IMR-90 (cell line): ENCODE results near the gene MGST1. TPM values are rescaled to one million over a fixed set of nuclear protein-coding genes. Genes with fewer than 3 reads are reported as not detected.

Experiments used
- ATAC-seq: fragments of 200-7000 bp; cut with Tn5 transposase; 2 replicates; pipeline ENCODE4 v1.9.1; 2020; ENCODE audit warnings: low read depth, mild to moderate bottlenecking, moderate library complexity
- BruUV-seq: library from RNA; stranded (reverse); fragments of 400-500 nt; replicated peaks from 2 replicates; lab custom pipeline; 2021; lab: Mats Ljungman, UMichigan
- CTCF ChIA-PET: fragments of 300-600 bp; formaldehyde crosslinking; extraction: SDS; loops from one replicate; lab custom pipeline; 2021; ENCODE audit warnings: antibody characterized with exemption; lab: Yijun Ruan, JAX
- POLR2A ChIA-PET: fragments of 300-600 bp; sonication (Branson Sonifier 250); formaldehyde crosslinking; loops from one replicate; lab custom pipeline; 2022; ENCODE audit warnings: antibody characterized with exemption; ENCODE audit not compliant: unreplicated experiment; lab: Charles Lee
- DNase-seq: peaks from one replicate; pipeline ENCODE4 v3.0.0; 2013
- H2AFZ ChIP-seq: replicated peaks from 2 replicates; pipeline ENCODE3; 2013; ENCODE audit warnings: low read length, mild to moderate bottlenecking; ENCODE audit not compliant: poor library complexity
- H2AK5ac ChIP-seq: 2 replicates; pipeline ENCODE4 v1.6.1; 2013; ENCODE audit warnings: low read depth, low read length, inconsistent platforms
- H2AK9ac ChIP-seq: replicated peaks from 2 replicates; pipeline ENCODE3; 2013; ENCODE audit warnings: mild to moderate bottlenecking, low read depth, low read length, moderate library complexity; ENCODE audit not compliant: poor library complexity
- H2BK120ac ChIP-seq: 2 replicates; pipeline ENCODE4 v1.6.1; 2013; ENCODE audit warnings: low read depth, low read length, inconsistent platforms
- H2BK15ac ChIP-seq: 3 replicates; pipeline ENCODE4 v1.6.1; 2013; ENCODE audit warnings: low read depth, low read length, inconsistent platforms
- H2BK20ac ChIP-seq: 2 replicates; pipeline ENCODE4 v1.6.1; 2013; ENCODE audit warnings: low read depth, mild to moderate bottlenecking, inconsistent platforms, low read length, moderate library complexity
- H2BK5ac ChIP-seq: 2 replicates; pipeline ENCODE4 v1.6.1; 2013; ENCODE audit warnings: mild to moderate bottlenecking, low read depth, low read length, inconsistent platforms; ENCODE audit not compliant: poor library complexity, severe bottlenecking
- H3K14ac ChIP-seq: replicated peaks from 2 replicates; pipeline ENCODE4 v1.6.1; 2013; ENCODE audit warnings: low read depth, low read length, inconsistent platforms
- H3K18ac ChIP-seq: 2 replicates; pipeline ENCODE4 v1.6.1; 2013; ENCODE audit warnings: low read depth, low read length, control low read depth
- H3K23ac ChIP-seq: 2 replicates; pipeline ENCODE4 v1.6.1; 2013; ENCODE audit warnings: low read depth, low read length, inconsistent platforms
- H3K27ac ChIP-seq: 2 replicates; pipeline ENCODE4 v1.5.1; 2013; ENCODE audit warnings: mild to moderate bottlenecking, control low read depth, low read length; ENCODE audit not compliant: insufficient read depth
- H3K27me3 ChIP-seq: 2 replicates; pipeline ENCODE4 v1.6.1; 2013; ENCODE audit warnings: low read length; ENCODE audit not compliant: control insufficient read depth, insufficient read depth
- H3K36me3 ChIP-seq: 2 replicates; pipeline ENCODE4 v1.6.1; 2013; ENCODE audit warnings: low read length, mixed read lengths; ENCODE audit not compliant: control insufficient read depth, insufficient read depth
- H3K4ac ChIP-seq: 2 replicates; pipeline ENCODE4 v1.6.1; 2013; ENCODE audit warnings: low read depth, low read length, inconsistent platforms
- H3K4me1 ChIP-seq: 2 replicates; pipeline ENCODE4 v1.6.1; 2013; ENCODE audit warnings: low read length, mixed read lengths; ENCODE audit not compliant: control insufficient read depth, insufficient read depth
- H3K4me2 ChIP-seq: 2 replicates; pipeline ENCODE4 v1.6.1; 2013; ENCODE audit warnings: low read depth, mild to moderate bottlenecking, control low read depth, low read length, moderate library complexity
- H3K4me3 ChIP-seq: 2 replicates; pipeline ENCODE4 v1.5.1; 2013; ENCODE audit warnings: low read depth, mild to moderate bottlenecking, control low read depth, low read length, moderate library complexity; ENCODE audit not compliant: insufficient read depth
- H3K56ac ChIP-seq: 2 replicates; pipeline ENCODE4 v1.6.1; 2013; ENCODE audit warnings: low read length, inconsistent platforms; ENCODE audit not compliant: insufficient read depth; ENCODE audit errors: extremely low read depth
- H3K79me1 ChIP-seq, 2 experiments: 2 replicates each; pipeline ENCODE4 v1.6.1; 2013; ENCODE audit warnings: low read length in 2 of 2, inconsistent platforms in 1 of 2, low read depth in 1 of 2
- H3K9ac ChIP-seq: 2 replicates; pipeline ENCODE4 v1.6.1; 2013; ENCODE audit warnings: low read depth, low read length, control low read depth
- H3K9me1 ChIP-seq: 2 replicates; pipeline ENCODE4 v1.6.1; 2013; ENCODE audit warnings: low read length, inconsistent platforms; ENCODE audit not compliant: insufficient read depth
- H3K9me3 ChIP-seq: 2 replicates; pipeline ENCODE4 v1.6.1; 2013; ENCODE audit warnings: low read length; ENCODE audit not compliant: control insufficient read depth, insufficient read depth
- H4K20me1 ChIP-seq: 2 replicates; pipeline ENCODE4 v1.6.1; 2013; ENCODE audit warnings: low read length, inconsistent platforms; ENCODE audit not compliant: insufficient read depth
- H4K5ac ChIP-seq: 2 replicates; pipeline ENCODE4 v1.6.1; 2013; ENCODE audit warnings: mild to moderate bottlenecking, low read depth, low read length, control low read depth
- H4K8ac ChIP-seq, 2 experiments: 2 replicates each; pipeline ENCODE4 v1.6.1; 2013; ENCODE audit warnings: low read depth in 2 of 2, low read length in 2 of 2, control low read depth in 1 of 2, inconsistent platforms in 1 of 2
- H4K91ac ChIP-seq: 2 replicates; pipeline ENCODE4 v1.6.1; 2013; ENCODE audit warnings: low read depth, low read length, inconsistent platforms; ENCODE audit not compliant: insufficient read depth
- BHLHE40 ChIP-seq: fragments of 150-350 bp; IDR thresholded peaks from 2 replicates; pipeline ENCODE4 v1.6.1; 2016; ENCODE audit warnings: mild to moderate bottlenecking, low read depth, low read length
- CEBPB ChIP-seq: IDR thresholded peaks from 2 replicates; pipeline ENCODE4 v1.6.1; 2012; ENCODE audit warnings: low read depth, low read length, improper control_type of control experiment
- FOS ChIP-seq: fragments of 150-350 bp; IDR thresholded peaks from 2 replicates; pipeline ENCODE4 v1.6.1; 2016; ENCODE audit warnings: low read depth, low read length
- MAFK ChIP-seq: IDR thresholded peaks from 2 replicates; pipeline ENCODE4 v1.6.1; 2012; ENCODE audit warnings: low read depth, low read length, improper control_type of control experiment
- MXI1 ChIP-seq: IDR thresholded peaks from 2 replicates; pipeline ENCODE4 v1.6.1; 2012; ENCODE audit warnings: low read depth, mild to moderate bottlenecking, low read length, moderate library complexity, borderline replicate concordance
- NFE2L2 ChIP-seq: fragments of 150-350 bp; IDR thresholded peaks from 2 replicates; pipeline ENCODE4 v1.6.1; 2016; ENCODE audit warnings: low read depth, mild to moderate bottlenecking, low read length
- POLR2A ChIP-seq: IDR thresholded peaks from 2 replicates; pipeline ENCODE4 v1.6.1; 2012; ENCODE audit warnings: mild to moderate bottlenecking, low read depth, low read length
- RCOR1 ChIP-seq: IDR thresholded peaks from 2 replicates; pipeline ENCODE4 v1.6.1; 2012; ENCODE audit warnings: mild to moderate bottlenecking, low read length, improper control_type of control experiment; ENCODE audit not compliant: insufficient replicate concordance
- RFX5 ChIP-seq: IDR thresholded peaks from 2 replicates; pipeline ENCODE4 v1.8.0; 2012; ENCODE audit warnings: low read depth, mild to moderate bottlenecking, low read length, moderate library complexity
- WGBS, 2 experiments: methylation state at CpG; one replicate each; pipeline versions ENCODE4 v1.1.5 to v1.1.7; 2013; ENCODE audit warnings: missing lambda C conversion rate in 2 of 2; ENCODE audit not compliant: insufficient read length in 1 of 2; ENCODE audit errors: extremely low coverage in 2 of 2; 5-methylcytosine and 5-hydroxymethylcytosine counted together
- dilution Hi-C: fragments of 300-500 bp; cut with HindIII; formaldehyde crosslinking; loops from one replicate; pipeline ENCODE4 v1.14.3; 2018; ENCODE audit warnings: low sequenced_read_pairs; ENCODE audit not compliant: unreplicated experiment
- in situ Hi-C: fragments of 300-500 bp; cut with MboI; formaldehyde crosslinking; loops from 3 replicates; pipeline ENCODE4 v1.14.3; 2019; ENCODE audit warnings: low sequenced_read_pairs, inconsistent platforms, mixed read lengths
- intact Hi-C: fragments of 100-400 bp; cut with micrococcal nuclease; formaldehyde crosslinking; loops from 2 replicates; pipeline ENCODE4 v1.10.0; 2022
- polyA plus RNA-seq, 3 experiments: library from polyadenylated mRNA; depleted of rRNA; stranded (reverse); fragments of >200 nt; gene quantifications; 2 replicates each; pipeline ENCODE4 v1.2.3, GENCODE V29; 2012; ENCODE audit warnings: low replicate concordance in 1 of 3
- total RNA-seq: library from RNA; depleted of rRNA; stranded (reverse); fragments of >200 nt; gene quantifications from 2 replicates; pipeline ENCODE4 v1.2.3, GENCODE V29; 2012
- TF ChIP-seq, protein P1 (sequence below): conservative IDR thresholded peaks from 2 replicates; pipeline ENCODE4 v1.5.1; 2012; ENCODE audit warnings: mild to moderate bottlenecking, low read depth, low read length, improper control_type of control experiment
- TF ChIP-seq, protein P2 (sequence below): fragments of 150-350 bp; IDR thresholded peaks from 2 replicates; pipeline ENCODE4 v1.6.1; 2016; ENCODE audit warnings: low read depth, mild to moderate bottlenecking, low read length, moderate library complexity, borderline replicate concordance

The MGST1 gene
- total and polyA plus RNA-seq, 2 of the 4 experiments (the other 2 are of a cell fraction), result 105 to 280 TPM

DNA sequence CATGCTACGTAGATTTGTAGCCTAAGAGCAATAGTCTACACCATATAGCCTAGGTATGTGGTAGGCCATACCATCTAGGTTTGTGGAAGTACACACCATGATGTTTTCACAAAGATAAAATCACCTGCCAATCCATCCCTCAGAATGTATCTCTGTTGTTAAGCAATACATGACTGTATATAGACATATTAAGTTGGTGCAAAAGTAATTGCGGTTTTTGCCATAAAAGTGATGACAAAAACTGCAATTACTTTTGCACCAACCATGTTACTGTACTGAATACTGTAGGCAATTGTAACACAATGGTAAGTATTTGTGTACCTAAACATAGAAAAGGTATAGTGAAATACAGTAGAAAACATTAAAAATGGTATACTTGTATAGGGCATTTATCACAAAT is 40.5 kb downstream of the MGST1 start:
- Histone ChIP-seq H3K18ac (no peak overlapping the region), H4K5ac (no peak overlapping the region), H3K14ac (no peak overlapping the region), H2BK5ac (no peak overlapping the region), H3K4me3 (no peak overlapping the region), H3K79me1 (no peaks in the 10 kb centered on the region; a peak in 1 of 4 replicates), H3K9me3 (no peaks in the 10 kb centered on the region), H4K91ac (no peak overlapping the region), H3K36me3 (no peaks in the 10 kb centered on the region; the same call in 1 of the 2 replicates), H2BK15ac (no peak overlapping the region), H2AK9ac (no peak overlapping the region), H2AK5ac (no peak overlapping the region), H2BK20ac (no peak overlapping the region), H3K9ac (no peak overlapping the region), H3K9me1 (no peaks in the 10 kb centered on the region), H2BK120ac (no peak overlapping the region), H3K4me1 (peaks cover 2% of the 10 kb centered on the region; the same call in 1 of the 2 replicates), H3K56ac (no peak overlapping the region), H3K4ac (no peak overlapping the region), H4K20me1 (no peaks in the 10 kb centered on the region), H3K27me3 (no peaks in the 10 kb centered on the region), H3K4me2 (no peak overlapping the region), H2AFZ (no peak overlapping the region), H3K23ac (no peak overlapping the region), H4K8ac (no peak overlapping the region), H3K27ac (no peak overlapping the region)
- in situ Hi-C loops, result loop anchor here (10.0 kb wide), 1 partner anchor 1257 kb away; no protein-coding TSS in a partner anchor
- DNase-seq, result no peak
- ChIA-PET POLR2A (no interaction called here), CTCF (no interaction called here)
- WGBS, 2 experiments, result no CpG with 5 or more reads among the region's 2 CpGs
- intact Hi-C loops, result loop anchor here (2.0 kb wide), 2 partner anchors 219 to 1255 kb away; partner anchors contain the start of gene LMO3
- no TSS peak for BruUV-seq
- TF ChIP-seq, protein P1, sequence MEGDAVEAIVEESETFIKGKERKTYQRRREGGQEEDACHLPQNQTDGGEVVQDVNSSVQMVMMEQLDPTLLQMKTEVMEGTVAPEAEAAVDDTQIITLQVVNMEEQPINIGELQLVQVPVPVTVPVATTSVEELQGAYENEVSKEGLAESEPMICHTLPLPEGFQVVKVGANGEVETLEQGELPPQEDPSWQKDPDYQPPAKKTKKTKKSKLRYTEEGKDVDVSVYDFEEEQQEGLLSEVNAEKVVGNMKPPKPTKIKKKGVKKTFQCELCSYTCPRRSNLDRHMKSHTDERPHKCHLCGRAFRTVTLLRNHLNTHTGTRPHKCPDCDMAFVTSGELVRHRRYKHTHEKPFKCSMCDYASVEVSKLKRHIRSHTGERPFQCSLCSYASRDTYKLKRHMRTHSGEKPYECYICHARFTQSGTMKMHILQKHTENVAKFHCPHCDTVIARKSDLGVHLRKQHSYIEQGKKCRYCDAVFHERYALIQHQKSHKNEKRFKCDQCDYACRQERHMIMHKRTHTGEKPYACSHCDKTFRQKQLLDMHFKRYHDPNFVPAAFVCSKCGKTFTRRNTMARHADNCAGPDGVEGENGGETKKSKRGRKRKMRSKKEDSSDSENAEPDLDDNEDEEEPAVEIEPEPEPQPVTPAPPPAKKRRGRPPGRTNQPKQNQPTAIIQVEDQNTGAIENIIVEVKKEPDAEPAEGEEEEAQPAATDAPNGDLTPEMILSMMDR, result no peak
- TF ChIP-seq, protein P2, sequence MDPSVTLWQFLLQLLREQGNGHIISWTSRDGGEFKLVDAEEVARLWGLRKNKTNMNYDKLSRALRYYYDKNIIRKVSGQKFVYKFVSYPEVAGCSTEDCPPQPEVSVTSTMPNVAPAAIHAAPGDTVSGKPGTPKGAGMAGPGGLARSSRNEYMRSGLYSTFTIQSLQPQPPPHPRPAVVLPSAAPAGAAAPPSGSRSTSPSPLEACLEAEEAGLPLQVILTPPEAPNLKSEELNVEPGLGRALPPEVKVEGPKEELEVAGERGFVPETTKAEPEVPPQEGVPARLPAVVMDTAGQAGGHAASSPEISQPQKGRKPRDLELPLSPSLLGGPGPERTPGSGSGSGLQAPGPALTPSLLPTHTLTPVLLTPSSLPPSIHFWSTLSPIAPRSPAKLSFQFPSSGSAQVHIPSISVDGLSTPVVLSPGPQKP, result no peak
- no peak for TF ChIP-seq CEBPB
- TF ChIP-seq FOS, result no peak
- no peak for TF ChIP-seq POLR2A
- no peak for TF ChIP-seq NFE2L2
- no peak for TF ChIP-seq MAFK
- no peak for TF ChIP-seq RFX5
- TF ChIP-seq MXI1, result no peak
- TF ChIP-seq BHLHE40, result no peak
- TF ChIP-seq RCOR1, result no peak
- dilution Hi-C loops, result no loop called here
- no peak for ATAC-seq
